Measurements from ENCODE around the gene RNF43. TPM values are rescaled to one million over a fixed set of nuclear protein-coding genes. Genes with fewer than 3 reads are reported as not detected.

The RNF43 gene
- total RNA-seq, 1 donor from 2014 or later, result not detected

- DNase-seq (ENCODE audit: low read depth in 2 of 2), result no peak
These were observed 35.0 kb downstream of the RNF43 start for GRCh38 chr17:58382108-58382871.

DNA sequence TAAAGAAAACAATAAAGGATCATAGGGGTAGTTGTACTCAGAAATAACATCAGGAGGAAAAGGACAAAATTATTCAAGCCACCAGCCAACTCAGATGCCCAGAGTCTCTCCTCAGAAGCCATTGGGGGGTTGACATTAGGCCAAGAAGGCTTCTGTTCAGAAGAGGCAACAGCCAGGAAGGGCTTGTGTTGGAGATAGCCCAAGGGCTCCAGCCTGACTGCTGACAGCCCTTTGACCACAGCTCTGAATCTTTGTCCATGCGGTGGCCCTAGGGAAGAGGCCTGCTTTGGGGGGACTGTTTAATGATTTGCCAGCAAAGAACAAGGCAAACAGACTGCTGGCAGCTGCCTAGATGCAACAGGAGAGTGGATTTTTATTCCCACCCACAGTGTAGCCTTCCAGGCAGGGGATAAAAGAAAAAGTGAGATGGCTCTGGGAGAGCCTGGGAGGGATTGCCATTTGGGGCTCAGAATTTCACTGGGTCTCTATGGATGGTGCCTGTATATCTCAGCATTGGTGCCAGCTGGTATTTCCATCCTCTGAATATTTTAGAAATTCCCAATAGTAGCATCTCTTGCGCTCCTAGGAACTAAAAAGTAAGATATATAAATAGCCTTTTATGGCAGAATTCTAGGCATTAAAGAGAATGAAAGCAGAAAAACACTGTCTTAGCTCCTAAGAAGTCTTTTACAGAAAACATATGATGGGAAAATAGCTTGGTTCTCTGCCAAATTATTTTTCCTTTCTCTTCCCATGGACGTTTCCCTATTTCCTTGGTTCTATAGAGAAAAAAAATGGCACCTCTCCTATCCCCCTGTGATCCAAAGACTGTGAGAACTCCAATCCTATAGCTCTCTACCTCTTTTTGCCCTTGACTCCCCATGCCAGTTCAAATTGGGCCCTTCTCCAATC, 36.0 kb downstream of the RNF43 start:
- no peak for DNase-seq (ENCODE audit: low read depth in 2 of 2)

- DNase-seq (ENCODE audit: low read depth in 2 of 2), result no peak
These were observed 36.9 kb downstream of the RNF43 start for GRCh38 chr17:58380207-58381123.

DNA sequence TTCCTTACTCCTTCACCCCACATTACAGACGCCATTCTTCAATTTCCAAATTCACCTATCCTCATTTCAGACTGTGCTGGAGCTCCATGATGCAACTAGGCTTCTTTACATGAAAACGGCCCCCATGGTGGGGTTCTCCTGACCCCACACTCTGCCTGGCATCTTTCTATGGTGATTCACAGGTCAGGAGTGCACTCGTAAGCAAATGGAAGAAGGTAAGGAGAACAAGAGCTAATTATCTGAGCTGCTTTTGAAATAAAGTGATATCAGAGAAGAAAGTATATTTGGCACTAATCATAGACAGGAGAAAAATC, 37.9 kb downstream of the RNF43 start:
- no peak for DNase-seq (ENCODE audit: low read depth in 2 of 2)

- no peak for DNase-seq (ENCODE audit: low read depth in 2 of 2)
These were observed 38.4 kb downstream of the RNF43 start for GRCh38 chr17:58378733-58379510.

- DNase-seq (ENCODE audit: low read depth in 2 of 2), result no peak
These were observed 39.7 kb downstream of the RNF43 start for GRCh38 chr17:58377661-58378060.

- DNase-seq (ENCODE audit: low read depth in 2 of 2), result no peak
These were observed 40.2 kb downstream of the RNF43 start for GRCh38 chr17:58377093-58377601.

GRCh38 chr17:58376472-58377000, 40.8 kb downstream of the RNF43 start:
- DNase-seq (ENCODE audit: low read depth in 2 of 2), result no peak

DNA sequence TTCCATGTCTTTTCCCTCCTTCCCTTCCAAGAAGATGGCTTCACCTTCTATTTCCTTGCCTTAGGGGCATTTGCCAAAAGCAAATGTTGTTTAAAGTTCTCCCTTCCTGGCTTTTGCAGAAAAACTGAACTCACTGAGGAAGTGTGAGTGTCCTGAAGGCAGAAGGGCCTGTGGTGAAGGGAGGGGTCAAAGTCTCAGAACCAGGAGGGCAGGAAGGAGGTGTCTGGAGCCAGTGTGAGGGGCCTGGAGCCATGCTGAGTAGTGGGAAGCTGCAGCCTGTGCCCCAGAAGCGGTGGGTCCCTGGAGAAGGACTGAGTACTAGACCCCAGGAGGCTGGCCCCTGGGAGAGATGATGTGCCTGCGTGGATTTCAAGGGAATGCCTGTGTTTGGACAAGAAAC, 41.5 kb downstream of the RNF43 start:
- no peak for DNase-seq (ENCODE audit: low read depth in 2 of 2)

- DNase-seq (ENCODE audit: low read depth in 2 of 2), result no peak
These were observed 42.1 kb downstream of the RNF43 start for GRCh38 chr17:58375256-58375655.

DNA sequence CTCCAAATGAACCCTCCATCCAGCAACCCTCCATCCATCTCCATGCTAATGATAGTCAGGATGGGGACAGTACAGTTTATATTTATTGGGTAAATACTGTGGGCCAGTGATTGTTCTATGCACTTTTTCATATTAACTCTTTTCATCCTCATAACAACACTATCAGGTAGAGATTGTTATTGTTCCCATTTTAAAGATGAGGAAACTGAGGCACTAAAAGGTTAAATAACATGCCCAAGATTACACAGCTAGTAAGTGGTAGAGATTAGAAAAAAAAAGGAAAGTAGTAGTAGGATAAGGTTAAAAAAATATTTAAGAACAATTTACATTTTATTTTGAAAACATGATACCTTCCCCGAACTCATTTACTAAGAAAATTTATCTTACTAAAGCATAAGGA, 43.4 kb downstream of the RNF43 start:
- no peak for DNase-seq (ENCODE audit: low read depth in 2 of 2)

DNA sequence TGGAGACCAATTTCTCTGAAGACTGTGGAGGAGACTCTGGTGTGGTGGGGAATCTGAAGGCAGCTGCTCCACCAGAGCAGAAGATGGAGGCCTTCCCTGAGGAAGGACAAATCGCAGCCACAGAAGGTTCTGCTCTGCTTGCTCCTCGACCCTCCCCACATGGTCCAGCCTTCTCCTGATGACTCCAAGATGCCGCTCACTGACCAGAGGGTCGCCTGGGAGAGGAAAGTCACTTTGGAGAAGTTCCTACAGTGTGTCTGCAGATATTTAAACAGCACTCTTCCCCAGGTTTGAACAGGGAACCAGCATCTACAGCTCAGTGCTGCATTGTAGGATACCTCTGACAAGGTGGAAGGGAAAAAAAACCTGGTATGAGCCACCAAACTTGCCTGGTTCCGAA, 44.3 kb downstream of the RNF43 start:
- DNase-seq (ENCODE audit: low read depth in 2 of 2), result no peak

GRCh38 chr17:58371300-58371950, 45.9 kb downstream of the RNF43 start:
- DNase-seq (ENCODE audit: low read depth in 2 of 2), result no peak

- no peak for DNase-seq (ENCODE audit: low read depth in 2 of 2)
These were observed 46.6 kb downstream of the RNF43 start for GRCh38 chr17:58370716-58371115.

- no peak for DNase-seq (ENCODE audit: low read depth in 2 of 2)
These were observed 47.0 kb downstream of the RNF43 start for GRCh38 chr17:58370309-58370708.

DNA sequence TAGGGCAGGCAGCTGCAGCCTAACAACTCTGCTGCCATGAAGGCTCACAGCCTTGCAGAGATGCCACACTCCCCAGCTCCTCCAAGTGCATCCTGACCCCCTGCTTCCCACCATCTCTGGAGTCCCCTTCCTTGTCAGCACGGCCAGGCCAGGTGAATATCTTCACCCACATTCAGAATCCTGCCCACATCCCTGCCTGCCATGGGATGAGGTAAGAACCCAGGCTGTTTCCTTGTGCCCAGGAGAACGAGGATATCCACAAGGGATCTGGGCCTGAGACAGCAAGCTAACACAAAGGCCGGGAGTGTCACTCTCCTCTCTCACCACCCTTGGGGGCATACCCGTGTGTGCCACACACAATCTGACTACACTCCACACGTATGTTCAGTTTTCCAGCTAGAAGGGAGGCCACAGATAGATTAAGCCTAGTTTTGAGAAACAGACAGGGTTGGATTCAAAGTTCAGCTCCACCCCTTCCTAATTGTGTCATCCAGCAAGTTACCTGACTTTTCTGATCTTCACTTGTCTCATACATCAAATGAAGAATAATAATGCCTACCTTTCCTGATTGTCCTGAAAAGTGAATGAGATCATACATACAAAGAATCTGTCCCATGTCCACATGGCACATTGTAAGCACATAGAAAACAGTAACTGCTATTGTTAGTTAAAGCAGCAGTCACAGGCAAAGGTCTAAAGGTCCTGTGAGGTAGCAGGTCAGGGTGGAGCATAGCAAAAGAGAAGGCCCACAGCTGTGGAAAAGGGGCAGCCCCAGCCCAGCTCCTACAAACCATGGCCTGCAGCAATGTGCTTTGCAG, 47.9 kb downstream of the RNF43 start:
- no peak for DNase-seq (ENCODE audit: low read depth in 2 of 2)

DNA sequence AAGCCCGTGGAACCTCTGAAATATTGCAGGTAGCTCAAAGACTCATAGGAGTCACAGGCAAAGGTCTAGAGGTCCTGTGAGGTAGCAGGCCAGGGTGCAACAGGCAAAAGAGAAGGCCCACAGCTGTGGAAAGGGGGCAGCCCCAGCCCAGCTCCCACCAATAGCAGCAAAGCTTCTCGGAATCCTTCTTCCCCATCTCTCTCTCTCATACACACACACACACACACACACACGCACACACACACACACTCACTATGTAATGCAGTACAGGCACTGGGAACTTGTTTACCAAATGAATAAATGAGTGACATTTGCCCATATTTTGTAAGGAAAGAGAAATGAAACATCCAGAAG, 48.5 kb downstream of the RNF43 start:
- no peak for DNase-seq (ENCODE audit: low read depth in 2 of 2)
